GM12892 (cell line): ENCODE data around the gene UTS2R.

ENCODE experiments used
- DNase-seq: peaks from one replicate; pipeline ENCODE4 v3.0.0; 2011; ENCODE audit not compliant: insufficient read length
- FAIRE-seq: peaks from 2 replicates; lab custom pipeline; 2011; peaks lifted over from hg19 to GRCh38; lab: Jason Lieb, UNC
- POLR2A ChIP-seq: IDR thresholded peaks from 2 replicates; pipeline ENCODE4 v1.6.1; 2011; ENCODE audit warnings: low read depth, low read length, control low read depth
- POLR2AphosphoS5 ChIP-seq: IDR thresholded peaks from 2 replicates; pipeline ENCODE4 v1.6.1; 2011; ENCODE audit warnings: low read depth, low read length, control low read depth
- TAF1 ChIP-seq: IDR thresholded peaks from 2 replicates; pipeline ENCODE4 v1.6.1; 2011; ENCODE audit warnings: low read depth, mild to moderate bottlenecking, control low read depth, low read length, borderline replicate concordance

The UTS2R gene

DNA sequence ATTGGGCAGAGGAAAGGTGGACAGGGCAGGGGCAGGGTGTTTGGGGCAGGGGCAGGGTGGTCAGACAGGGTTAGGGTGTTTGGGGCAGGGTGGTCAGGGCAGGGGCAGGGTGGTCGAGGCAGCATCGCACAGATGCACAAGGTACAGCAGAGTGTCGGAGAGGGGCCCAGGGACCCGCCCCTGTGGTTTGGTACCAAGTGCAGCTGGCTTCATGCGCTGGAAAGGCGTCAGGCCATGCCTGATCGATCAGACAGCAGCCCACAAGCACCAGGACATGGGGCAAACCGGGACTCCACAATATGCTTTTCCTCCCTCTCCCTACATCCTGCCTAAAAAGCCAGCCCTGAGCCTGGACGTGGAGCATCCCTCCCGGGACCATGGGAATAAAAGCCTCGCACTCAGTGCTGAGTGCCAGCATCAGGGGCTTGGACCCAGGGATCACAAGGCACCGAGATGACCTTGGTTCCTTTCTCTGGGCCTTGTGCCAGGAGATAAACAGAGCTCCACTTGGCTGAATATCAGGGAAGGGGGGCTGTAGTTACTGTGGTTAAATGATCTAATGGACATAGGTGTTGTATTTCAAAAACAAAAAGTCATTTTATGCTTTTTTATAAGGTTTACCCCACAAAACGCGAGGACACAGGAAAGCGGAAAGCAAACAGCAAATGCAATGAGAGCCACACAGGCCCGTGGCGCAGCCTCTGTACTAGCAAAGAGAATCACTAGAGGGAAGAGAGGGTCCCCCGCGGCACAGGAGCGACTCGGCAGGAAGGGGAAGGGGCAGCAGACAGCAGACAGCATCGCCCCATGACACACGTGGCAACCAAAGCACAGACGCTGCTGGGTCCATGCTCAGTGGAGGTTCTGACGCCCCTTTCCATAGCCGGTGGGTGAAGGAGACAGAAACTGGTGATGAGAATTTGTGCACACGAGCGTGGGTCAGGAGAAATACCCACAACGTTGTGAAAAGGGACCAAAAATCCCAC is 41.3 kb downstream of the UTS2R start:
- no peak for DNase-seq
- TF ChIP-seq POLR2AphosphoS5, result no peak
- no peak for TF ChIP-seq TAF1
- TF ChIP-seq POLR2A, result no peak
- no peak for FAIRE-seq

DNA sequence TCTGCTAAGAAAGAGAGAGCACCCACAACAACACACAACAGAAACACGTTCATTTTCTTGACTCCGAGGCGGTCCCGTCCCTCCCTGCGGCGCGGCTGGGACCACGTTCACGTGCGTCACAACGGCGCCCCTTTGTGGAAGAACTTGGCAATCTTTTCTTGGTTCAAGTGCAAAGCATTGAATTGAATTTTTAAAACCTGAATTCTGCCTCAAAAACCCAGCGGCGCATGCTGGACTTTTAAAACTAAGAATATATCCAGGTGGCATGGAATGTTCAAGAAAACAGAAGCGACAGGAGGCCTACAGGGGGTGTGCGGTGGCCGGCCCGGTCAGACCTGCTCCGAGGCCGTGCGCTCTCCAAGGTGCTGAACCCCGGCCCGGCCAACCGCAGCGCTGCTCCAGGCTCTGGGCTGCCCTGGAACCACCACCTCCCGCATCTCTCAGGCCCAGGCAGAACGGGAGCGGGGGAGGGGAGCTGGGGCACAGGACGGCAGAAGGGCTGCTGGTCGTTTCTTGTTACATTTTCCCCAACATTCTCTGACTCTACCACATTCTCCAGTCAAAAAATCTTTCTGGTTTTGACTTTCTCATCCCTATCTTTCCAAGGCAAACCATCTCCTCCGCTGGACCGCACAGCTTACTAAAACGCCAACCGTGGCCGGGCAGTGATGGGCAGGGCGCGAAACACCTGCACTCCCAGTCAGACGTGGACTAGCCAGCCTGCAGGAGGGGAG is 43.1 kb downstream of the UTS2R start:
- TF ChIP-seq POLR2AphosphoS5 (no peak), POLR2A (no peak)
- FAIRE-seq (peak; percentile 81), DNase-seq (peak; percentile 77)

DNA sequence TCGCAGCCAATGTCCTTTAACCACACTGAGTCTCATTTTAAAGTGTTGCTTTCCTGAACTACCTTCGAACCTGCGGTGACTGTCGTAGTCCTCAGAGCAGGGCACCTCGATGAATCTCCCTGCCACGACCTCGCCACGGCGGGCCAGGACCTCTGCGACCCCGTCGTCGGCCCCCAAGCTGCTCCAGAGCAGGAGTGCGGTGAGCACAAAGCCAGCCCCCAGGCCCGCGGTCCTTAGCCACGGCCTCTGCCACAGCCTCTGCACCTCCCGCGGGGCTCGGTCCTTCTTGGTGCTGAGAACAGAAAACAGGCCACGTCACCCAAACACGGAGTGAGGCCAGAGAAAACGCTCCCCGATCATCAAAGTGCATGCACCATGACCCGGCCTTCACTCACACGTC is 43.8 kb downstream of the UTS2R start:
- TF ChIP-seq TAF1 (no peak), POLR2A (no peak), POLR2AphosphoS5 (no peak)
- no peak for FAIRE-seq
- DNase-seq, result no peak

DNA sequence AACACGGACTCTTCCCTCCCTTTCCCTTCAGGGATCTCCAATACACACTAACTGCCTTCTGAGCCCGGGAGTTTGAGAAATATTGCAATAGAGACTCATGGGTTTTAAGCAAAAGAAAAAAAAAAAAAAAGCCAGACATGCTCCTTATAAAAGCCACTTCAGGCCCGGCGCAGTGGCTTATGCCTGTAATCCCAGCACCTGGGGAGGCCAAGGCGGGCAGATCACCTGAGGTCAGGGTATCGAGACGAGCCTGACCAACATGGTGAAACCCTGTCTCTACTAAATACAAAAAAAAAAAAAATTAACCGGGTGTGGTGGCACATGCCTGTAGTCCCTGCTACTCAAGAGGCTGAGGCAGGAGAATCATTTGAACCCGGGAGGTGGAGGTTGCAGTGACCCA is 44.2 kb downstream of the UTS2R start:
- TF ChIP-seq POLR2A (no peak), POLR2AphosphoS5 (no peak), TAF1 (no peak)
- FAIRE-seq, result no peak
- no peak for DNase-seq

DNA sequence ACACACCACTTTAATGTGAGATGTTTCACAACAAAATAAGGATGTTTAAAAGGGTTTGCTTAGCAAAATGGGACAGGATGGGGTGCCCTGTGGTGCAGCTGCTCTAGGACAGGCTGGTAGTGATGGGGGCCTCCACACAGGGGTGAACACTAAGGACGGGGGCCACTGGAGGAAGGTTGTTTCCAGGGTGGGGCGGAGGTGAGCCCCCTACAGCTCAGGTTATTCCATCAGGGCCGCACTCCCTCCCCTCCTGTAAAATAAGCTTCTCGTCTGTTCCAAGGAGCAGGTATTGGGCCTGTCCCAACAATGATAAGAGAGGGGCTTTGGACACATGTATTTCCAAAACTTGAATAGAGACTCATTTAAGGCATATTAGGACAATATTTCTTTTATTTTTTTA is 44.7 kb downstream of the UTS2R start:
- no peak for FAIRE-seq
- no peak for DNase-seq
- TF ChIP-seq POLR2AphosphoS5 (no peak), TAF1 (no peak), POLR2A (no peak)

DNA sequence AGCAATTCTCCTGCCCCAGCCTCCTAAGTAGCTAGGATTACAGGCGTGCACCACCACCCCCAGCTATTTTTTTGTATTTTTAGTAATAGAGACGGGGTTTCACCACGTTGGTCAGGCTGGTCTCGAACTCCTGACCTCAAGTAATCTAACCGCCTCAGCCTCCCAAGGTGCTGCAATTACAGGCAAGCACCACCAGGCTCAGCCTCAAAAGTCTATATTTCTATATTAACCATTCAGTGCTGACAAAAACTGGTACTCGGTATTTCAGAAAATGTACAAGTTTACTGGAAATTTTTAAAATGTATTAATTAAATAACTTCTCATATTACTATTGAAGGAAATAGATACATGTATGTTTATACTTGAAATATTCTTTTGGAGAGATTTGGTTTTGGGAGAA is 45.2 kb downstream of the UTS2R start:
- FAIRE-seq (no peak), DNase-seq (no peak)
- TF ChIP-seq TAF1, result no peak
- no peak for TF ChIP-seq POLR2AphosphoS5
- TF ChIP-seq POLR2A, result no peak

DNA sequence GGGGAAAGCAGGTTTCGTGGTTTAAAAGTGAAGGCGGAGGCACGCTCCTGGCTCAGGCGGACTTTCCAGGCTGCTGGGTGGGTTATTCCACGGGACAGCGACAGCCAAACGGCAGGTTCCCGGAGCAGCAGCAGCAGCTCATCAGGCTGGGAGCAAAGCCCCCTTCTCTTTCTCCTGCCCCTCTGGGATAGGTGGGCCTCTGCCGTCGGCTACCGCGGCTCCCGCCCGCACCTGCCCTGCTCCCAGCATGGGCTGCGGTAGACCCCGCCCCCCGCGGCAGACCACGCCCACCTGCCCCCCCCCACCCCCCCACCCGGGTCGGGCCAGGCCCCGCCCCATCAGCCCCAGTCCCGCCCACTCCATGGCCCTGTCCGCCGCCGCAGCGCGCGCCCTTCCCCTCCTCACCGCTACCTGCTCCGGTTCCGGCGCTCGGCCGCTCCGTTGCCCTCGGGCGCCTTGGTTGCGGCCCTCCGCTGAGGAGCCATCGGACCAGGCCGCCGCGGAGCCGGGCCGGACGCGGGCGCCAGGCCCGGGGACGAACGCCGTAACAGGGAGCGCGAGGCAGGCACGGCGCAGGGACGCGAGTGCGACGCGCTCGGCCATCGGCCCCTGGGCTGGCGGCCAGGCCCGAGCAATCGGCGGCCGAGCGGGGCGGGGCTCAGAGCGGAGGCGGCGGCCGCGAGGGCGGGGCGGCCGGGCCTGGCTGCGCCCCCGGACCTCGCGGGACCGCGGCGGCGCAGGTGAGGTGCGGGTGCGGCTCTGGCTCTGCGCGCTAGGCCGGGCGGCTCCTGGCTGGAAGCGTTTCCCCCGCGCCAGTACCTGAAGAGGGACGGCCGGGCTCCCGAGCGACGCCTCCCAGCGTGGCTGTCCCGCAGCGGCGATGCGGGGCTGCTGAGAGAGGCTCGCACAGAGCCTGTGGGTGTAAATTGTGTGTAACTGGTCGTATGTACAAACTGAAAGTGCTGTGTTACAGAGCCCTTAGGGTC is 46.7 kb downstream of the UTS2R start, which contains the start of the genes HEXD and OGFOD3:
TSS of gene HEXD (plus strand) at position 347 of the 986 bp plus-strand sequence. CDS start 1,453 bp downstream, outside the sequence.
TSS of gene OGFOD3 (minus strand) at position 586 of the 986 bp plus-strand sequence. CDS start at position 485, 101 bp downstream.
- DNase-seq (peak; percentile 91), FAIRE-seq (peak; percentile 84)
- TF ChIP-seq TAF1, result 0 out of 2 replicates have a peak, but pooled peaks have one; percentile 17
- peak; percentile 65 for TF ChIP-seq POLR2AphosphoS5
- peak; percentile 84; the same call in 1 of the 2 replicates for TF ChIP-seq POLR2A

DNA sequence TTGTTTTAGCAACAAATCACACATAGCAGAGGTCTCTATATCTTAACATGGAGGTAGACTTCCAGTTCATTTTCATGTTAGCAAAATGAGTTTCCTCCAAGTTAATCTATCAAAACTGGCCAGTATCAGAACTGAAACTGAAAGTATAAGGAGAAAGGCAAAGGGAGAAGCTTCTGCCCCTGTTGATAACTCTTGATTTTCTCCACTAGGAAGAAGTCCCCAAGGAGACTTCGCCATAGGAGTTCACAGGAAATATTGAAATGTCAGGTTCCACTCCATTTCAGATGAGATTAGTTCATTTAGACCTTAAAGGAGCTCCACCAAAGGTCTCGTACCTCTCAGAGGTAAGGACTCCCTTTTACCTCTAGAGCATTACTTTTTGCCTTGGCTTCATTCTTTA is 48.0 kb downstream of the UTS2R start:
- no peak for DNase-seq
- no peak for TF ChIP-seq POLR2AphosphoS5
- peak; percentile 48 for FAIRE-seq

DNA sequence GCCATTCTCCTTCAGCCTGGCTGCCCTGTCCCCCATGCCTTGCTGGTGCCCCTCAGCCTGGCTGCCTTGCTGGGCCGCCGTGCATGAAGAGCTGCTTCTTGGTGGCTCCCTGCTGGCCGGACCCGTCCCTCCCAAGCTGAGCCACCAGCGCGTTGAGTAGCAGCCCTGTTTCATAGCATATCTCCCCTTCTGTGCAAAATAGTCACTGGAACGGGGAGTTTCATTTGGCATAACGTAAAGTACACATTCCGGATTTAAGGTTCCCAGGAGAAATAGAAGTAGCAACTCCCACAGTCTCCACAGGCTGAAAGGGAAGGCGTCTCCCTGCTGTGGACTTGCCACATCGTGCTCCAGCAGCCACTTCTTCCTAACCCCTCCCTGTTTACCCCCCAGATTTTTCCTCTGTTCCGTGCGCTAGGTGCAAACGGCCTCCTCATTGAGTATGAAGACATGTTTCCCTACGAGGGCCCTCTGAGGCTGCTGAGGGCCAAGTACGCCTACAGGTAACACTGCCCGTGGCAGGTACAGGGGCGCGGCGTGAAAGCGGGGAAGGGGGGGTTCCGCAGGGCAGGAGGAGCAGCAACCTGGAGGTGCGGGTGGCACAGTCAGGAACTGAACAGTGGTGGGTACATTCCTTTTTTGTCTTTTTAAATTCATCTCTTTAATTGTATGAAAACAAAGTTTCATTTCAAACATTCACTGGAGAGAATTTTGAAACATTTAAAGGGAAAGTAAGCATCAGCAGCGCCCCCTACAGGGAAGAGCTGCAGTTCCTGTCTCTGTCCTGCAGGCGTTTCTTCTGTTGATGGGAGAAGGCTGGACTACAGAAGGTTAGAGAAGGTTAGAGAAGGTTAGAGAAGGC is 52.7 kb downstream of the UTS2R start:
- DNase-seq, result no peak
- FAIRE-seq, result no peak
- TF ChIP-seq TAF1 (no peak), POLR2A (no peak), POLR2AphosphoS5 (no peak)

DNA sequence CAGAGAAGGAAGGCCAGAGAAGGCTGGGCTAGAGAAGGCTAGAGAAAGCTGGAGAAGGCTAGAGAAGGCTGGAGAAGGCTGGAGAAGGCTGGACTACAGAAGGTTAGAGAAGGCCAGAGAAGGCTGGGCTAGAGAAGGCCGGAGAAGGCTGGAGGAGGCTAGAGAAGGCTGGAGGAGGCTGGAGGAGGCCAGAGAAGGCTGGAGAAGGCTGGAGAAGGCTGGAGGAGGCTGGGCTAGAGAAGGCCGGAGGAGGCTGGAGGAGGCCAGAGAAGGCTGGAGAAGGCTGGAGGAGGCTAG is 53.2 kb downstream of the UTS2R start:
- TF ChIP-seq POLR2AphosphoS5 (no peak), POLR2A (no peak)
- FAIRE-seq (no peak), DNase-seq (no peak)
